ENCODE data around the gene CD55.

The CD55 gene

DNA sequence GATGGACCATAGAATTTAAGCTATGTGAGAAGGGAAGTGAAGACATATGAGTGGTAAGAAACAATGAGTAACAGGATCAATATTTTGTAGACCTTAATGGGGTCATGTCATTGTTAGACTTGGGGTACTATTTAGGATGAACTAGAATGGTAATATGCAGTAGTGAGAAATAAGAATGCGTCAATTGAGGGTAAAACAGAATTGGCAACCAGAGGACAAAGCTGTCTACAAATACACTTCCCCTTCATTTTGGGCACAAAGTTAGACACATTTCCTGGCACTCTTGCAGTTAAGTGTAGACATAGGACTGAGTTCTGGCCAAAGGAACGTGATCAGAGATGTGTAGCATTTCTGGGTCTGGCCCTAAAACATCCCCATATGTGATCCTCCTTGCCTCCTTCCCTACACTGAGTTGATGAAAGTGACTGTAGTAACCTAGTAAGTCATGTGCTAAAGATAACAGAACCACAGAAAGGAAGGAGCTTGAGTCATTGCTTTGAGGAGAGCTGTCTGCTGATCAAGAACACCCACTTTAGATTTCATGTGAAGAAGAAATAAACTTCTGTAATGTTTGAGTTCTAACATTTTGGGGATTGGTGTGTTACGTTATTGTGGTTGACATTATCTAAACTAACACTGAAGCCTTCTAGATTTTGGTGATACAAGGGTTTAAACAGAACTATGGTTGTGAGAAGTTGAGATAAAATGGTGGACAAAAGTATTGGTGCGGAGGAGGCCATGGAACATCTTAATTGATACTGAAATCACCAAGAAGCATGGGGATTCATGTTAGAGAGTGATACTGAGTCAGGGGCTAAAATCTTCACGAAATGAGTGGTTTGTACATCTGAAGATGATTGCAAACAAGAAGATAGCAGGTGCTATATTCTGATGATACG, 41.7 kb downstream of the CD55 start:
- DNase-seq (ENCODE audit: low read depth in 2 of 2), result no peak

DNA sequence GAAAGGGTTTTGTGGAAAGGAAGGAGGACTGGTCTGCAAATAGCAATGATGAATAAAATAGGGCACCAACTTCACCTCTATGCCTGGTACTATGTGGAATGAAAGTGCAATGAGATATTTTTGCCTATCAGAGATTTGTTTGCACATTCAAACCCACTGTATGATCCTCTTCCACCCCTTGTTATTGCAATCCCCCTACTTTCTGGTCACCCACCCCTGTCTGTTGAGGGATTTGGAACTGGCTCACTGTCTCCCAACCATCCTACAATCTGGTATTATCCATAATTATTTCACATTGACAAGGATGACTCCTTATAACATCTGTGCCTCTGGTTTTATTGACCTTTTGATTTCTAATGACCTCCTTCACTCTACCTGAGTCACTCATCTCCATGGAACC, 42.4 kb downstream of the CD55 start:
- no peak for DNase-seq (ENCODE audit: low read depth in 2 of 2)

DNA sequence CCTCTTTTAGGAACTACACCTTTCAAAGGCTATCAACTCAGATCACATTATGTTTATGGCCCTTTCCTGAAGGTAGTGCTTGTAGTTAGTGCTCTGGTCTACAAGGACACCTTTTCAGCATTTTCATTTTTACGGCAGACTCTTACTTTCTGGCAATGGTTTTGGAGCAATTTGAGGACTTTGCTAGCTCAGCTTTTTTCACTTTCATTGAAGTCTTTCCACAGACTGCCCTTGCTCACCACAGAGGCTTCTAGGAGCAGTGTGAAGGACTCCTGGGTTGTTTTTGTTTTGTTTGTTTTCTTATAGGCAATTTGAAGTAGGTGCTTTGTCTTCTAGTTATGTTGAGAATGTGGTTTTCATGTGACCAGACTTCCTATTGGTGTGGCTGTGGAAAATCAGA, 43.1 kb downstream of the CD55 start:
- no peak for DNase-seq (ENCODE audit: low read depth in 2 of 2)

DNA sequence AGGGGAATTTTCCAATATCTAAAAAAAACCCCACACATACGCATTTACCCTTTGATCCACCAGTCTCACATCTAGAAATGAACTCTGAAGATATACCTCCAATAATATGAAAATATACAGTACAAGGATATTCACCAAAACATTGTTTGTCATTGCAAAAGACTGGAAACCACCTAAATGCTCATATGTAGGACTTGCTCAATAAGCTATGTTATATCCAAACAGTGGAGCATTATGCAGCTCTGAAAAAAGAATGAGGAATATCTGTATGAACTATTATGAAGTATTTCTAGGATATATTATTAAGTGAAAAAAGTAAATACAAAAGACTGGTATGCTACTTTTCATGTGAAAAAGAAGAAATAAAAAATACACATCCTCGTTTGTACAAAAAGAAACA, 43.6 kb downstream of the CD55 start:
- no peak for DNase-seq (ENCODE audit: low read depth in 2 of 2)

DNA sequence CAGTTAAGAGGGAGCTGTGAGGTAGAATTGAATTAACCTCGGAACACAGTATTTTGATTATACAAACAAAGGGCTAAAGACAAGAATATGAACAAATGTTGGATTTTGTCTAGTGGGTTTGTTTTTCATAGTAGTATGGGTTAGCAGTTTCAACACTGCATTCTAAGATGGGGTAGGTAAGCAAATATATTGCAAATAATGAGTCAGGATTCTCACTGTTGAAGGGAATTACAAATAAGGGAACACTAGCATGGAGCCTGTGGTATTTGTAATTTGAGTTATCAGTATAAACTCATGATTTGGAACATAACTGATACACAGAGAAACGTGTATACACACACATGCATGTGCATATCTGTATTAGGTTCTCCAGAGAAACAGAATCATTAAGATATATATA, 44.5 kb downstream of the CD55 start:
- DNase-seq (ENCODE audit: low read depth in 2 of 2), result no peak

DNA sequence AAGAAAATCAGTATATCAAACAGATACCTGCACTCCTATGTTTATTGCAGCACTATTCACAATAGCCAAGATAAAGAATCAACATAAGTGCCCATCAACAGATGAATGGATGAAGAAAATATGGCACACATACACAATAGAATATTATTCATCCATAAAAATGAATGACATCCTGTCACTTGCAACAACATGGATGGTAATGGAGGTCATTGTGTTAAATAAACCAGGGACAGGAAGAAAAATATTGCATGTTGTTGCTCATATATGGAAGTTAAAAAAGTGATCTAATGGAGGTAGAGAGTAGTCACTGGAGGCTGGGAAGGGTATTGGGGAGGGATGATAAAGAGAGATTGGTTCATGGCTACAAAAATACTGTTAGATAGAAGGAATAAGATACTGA, 67.2 kb downstream of the CD55 start:
- DNase-seq (ENCODE audit: low read depth in 2 of 2), result no peak

DNA sequence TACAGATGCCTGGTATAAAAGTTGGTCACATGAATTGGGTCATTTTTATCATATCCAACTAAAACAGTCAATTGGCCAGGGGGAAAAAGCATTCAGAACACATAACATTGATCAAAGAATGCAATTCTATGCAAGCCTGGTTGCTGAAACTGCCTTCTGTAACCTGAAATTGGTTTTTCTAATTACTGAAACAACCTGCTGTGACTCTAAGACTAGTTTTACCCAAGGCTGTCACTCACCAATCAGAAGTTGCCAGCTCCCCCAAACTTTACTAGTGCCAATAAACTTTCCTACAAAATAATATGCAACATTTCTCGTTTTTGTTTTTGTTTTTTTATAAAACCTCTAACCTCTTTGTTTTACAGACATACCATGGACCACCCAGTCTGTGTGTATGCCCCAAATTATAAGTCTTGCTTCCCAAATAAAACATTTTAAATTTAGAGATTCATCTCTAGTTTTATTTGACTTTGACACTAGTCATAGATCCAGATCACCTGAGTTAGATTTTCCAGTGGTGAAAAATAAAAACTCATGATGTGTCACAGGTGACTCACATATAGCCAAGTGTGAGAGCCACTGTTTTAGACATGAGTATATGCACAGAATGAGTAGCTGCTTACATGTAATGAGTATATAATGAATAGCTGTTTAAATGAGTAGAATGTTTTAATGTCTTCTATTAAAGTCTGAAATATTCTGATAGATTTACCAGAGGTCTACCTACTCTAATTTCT, 68.4 kb downstream of the CD55 start:
- DNase-seq (ENCODE audit: low read depth in 2 of 2), result no peak

DNA sequence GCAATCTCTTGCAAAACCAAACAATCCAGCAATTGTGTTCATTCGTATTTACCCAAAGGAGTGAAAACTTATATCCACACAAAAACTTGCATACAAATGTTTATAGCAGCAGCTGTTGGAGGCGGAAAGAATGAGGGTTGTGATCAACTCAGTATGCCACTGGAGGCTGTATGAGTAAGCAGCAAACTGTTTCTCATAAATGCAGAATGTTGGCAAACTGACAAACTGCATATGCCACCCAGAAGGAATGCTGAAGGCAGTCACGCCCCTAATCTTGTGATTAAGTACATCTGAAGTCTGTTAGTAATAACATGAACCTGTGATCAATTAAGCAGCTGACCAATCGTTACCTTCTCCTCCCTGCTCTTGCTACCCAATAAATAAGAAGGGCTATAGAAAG, 72.1 kb downstream of the CD55 start:
- DNase-seq (ENCODE audit: low read depth in 2 of 2), result no peak

DNA sequence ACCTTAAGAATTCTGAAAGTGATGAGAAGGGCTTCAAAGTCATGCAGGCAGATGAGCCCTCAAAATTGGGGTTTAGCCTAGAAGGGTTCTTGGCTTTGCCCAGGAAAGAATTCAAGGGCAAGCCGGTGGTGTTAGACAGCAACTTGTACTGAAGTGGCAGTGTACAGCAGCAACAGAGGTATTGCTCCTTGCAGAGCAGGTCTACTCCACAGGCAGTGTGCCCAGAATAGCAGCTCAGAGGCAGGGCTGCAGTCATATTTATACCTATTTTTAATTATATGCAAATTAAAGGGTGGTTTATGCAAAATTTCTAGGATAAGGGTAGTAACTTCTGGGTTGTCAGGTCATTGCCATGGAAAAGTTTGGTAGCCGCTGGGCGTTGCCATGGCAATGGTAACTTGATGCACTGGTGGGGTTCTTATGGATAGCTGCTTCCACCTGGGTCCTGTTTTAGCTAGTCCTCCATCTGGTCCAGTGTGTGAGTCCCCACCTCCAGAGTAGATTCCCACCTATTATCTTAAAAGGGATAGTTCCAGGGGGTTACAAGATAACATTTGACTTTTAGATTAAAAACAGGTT, 74.8 kb downstream of the CD55 start:
- DNase-seq (ENCODE audit: low read depth in 2 of 2), result no peak

DNA sequence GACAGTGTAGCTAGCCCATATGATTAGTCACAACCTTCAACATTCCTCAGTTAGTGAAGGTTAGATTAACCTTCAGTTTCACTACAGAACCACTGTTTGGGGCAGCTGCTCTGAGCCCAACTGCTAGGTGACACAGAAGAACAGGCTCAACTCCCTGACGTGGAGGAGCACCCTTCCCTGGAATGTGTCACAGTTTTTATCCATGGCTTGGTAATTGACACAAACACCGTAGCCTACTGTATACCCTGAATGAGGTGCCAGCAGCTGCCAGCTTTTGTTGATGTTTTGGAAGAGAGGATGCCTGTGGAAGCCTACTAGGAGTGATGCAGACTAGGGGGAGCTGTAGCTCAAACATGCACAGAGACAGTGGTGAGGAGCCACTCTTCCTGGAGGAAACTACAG, 76.0 kb downstream of the CD55 start:
- no peak for DNase-seq (ENCODE audit: low read depth in 2 of 2)

DNA sequence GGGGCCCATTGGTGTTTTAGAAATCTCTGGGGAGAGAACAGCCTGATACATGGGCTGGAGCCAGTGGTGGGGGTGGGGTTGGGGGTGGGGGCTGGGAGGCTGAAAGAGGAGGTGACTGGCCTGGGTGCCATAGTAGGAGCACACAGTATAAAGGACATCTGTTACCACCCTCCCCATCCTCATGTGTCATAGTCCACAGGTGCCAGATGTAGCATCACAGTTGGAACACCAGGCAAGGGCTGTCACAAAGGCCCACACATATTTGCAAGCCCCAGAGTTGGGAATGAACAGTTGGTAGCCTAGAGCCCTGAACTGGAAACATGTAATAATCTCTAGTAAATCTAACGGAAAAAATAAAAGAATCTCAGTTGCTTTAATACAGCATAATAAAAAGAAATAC, 77.5 kb downstream of the CD55 start:
- no peak for DNase-seq (ENCODE audit: low read depth in 2 of 2)

DNA sequence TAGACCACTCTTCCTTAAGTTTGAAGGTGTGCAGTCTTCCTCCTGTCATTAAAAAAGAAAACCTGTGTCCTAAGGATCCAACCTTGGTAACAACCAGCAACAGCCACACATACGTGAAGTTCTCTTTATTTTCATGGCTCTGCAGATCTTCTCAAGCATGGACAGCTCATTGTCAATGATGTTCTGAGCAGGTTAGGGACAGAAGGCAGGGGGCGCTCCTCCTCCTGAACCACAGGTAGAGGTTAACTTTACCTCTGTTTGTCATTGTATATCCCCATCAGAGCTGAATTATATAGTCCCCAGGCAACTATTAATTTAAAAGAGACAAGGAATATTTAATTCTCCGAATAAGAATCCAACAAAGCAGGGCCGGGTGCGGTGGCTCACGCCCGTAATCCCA, 80.1 kb downstream of the CD55 start:
- DNase-seq (ENCODE audit: low read depth in 2 of 2), result no peak

DNA sequence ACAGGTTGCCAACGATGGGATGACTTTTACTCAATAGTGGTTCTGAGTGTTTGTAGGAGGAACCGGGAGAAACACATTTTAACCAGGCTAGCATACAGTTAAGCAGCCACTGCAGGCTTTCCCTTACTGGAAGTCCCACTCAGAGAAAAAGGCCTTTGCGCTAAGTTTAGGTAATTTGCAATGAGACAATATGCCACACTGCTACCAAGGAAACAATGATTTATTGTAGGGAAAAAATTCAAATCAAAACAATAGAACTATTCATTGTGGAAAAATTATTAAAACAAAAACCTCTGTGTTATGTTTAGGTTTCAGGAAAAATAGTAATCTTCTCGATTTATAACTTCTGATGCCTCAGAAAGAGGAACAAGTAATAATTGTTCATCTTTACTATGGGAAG, 81.3 kb downstream of the CD55 start:
- DNase-seq (ENCODE audit: low read depth in 2 of 2), result no peak

DNA sequence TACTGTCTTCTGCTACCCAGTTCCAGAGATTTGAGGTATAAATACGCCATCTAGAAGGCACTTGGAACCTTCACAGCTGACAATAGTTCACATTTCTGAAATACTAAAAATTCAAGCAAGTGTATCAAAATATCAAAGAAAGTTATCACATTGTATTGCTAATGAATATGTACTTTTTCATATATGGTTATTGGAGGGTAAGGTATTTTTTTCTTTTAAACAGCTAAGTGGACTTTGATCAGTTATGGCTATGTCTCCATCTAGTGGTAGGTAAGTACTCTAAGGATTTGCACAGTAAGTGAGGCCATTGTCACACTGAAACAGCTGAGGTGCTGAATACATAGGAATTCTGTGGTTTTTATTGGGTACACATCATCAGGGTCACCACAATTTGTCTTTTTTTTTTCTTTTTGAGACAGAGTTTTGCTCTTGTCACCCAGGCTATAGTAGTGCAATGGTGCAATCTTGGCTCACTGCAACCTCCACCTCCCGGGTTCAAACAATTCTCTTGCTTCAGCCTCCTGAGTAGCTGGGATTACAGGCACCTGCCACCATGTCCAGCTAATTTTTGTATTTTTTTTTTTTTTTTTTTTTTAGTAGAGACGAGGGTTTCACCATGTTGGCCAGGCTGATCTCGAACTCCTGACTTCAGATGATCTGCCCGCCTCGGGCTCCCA, 83.5 kb downstream of the CD55 start:
- DNase-seq (ENCODE audit: low read depth in 2 of 2), result no peak

DNA sequence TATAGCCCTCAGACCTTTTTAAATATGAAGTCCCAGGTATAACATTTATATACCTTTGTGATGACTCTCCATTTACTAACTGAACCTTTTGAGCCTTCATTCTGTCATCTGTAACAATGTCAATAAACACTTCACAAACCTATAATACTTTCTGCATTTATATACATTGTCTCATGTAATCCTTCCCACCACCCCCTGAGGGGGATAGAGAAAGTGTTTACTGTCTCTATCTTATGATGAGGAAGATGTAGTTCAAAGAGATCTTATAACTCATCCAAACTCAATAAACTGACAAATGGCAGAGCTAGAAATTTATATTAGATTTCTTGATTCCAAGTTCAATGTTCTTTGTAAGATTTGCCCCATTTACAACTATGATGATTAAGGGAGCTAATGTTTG, 84.3 kb downstream of the CD55 start:
- DNase-seq (ENCODE audit: low read depth in 2 of 2), result no peak

DNA sequence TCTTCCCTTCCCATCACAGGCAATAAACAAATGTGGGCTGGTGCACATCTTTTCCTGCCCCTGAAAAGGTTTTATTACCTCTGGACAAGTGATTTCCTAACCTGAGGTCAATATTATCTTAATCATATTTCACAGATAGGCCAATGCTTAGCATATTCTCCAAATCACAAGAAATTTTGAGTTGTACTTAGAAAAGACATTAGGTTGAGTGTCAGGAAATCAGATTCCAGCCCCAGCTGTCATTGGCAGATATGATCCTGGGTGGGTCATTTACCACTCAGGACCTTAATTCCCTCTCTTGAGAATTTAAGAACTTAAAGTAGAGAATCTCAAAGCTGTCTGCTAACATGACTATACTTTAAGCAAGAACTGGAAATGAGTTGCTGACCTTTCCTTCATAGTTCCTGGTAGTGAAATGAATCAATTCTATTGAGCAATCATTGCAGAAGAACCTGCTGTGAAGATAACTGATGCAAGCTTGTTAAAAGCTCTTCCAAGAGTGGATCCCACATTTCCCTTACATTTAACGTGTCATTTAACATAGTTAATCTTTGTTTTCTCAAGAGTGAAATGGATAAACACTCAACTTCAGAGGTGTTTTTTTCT, 86.3 kb downstream of the CD55 start:
- no peak for DNase-seq (ENCODE audit: low read depth in 2 of 2)

Data from stimulated activated CD8-positive, alpha-beta memory T cell treated with anti-CD3 and anti-CD28 coated beads, Interleukin-7, amount 100 ng/mL, for 1 hour (primary cell).